Nephron (organoid): ENCODE data around the gene OSBPL10.
"Not testable (repeated sequence)": the region's sequence is repeated elsewhere in the genome, so short reads cannot be mapped to it uniquely, and the experiment has no call there.

Experiments used
- H3K27ac Mint-ChIP-seq, 3 experiments: 2 replicates each; pipeline ENCODE4 v1.8.0; 2020; ENCODE audit warnings: mixed read lengths in 3 of 3, mild to moderate bottlenecking in 2 of 3, moderate library complexity in 1 of 3
- H3K27me3 Mint-ChIP-seq: 2 replicates; pipeline ENCODE4 v1.8.0; 2021; ENCODE audit warnings: low read depth, mild to moderate bottlenecking, moderate library complexity, mixed read lengths
- H3K36me3 Mint-ChIP-seq: 2 replicates; pipeline ENCODE4 v1.8.0; 2020; ENCODE audit warnings: low read depth, mixed read lengths
- H3K4me1 Mint-ChIP-seq: 2 replicates; pipeline ENCODE4 v1.8.0; 2020; ENCODE audit warnings: mixed read lengths
- H3K4me3 Mint-ChIP-seq, 3 experiments: 2 replicates each; pipeline ENCODE4 v1.8.0; 2020; ENCODE audit warnings: mild to moderate bottlenecking in 3 of 3, mixed read lengths in 3 of 3, moderate library complexity in 2 of 3
- H3K9me3 Mint-ChIP-seq: 2 replicates; pipeline ENCODE4 v1.8.0; 2020; ENCODE audit warnings: mixed read lengths
- CTCF ChIP-seq, 3 experiments: fragments of 200-600 bp; sonication (generic); IDR thresholded peaks; one replicate each; pipeline ENCODE4 v1.5.0; 2021; ENCODE audit warnings: antibody characterized with exemption in 3 of 3; ENCODE audit not compliant: unreplicated experiment in 3 of 3

The OSBPL10 gene

GRCh38 chr3:31696009-31696297 is 285.1 kb downstream of the OSBPL10 start:
- Mint-ChIP-seq H3K27ac (no peak overlapping the region), H3K36me3 (peaks cover 11% of the 10 kb centered on the region), H3K4me3 (no peak overlapping the region), H3K4me1 (peaks cover 2% of the 10 kb centered on the region), H3K27me3 (no peaks in the 10 kb centered on the region), H3K9me3 (no peaks in the 10 kb centered on the region)
- TF ChIP-seq CTCF (IDR thresholded peaks at IDR 0.05; ENCODE audit: unreplicated experiment in 3 of 3) = no peak

GRCh38 chr3:31695280-31696008 is 285.6 kb downstream of the OSBPL10 start:
- Mint-ChIP-seq H3K27me3 (no peaks in the 10 kb centered on the region), H3K27ac (no peak overlapping the region), H3K9me3 (peaks cover 3% of the 10 kb centered on the region), H3K4me1 (peaks cover 5% of the 10 kb centered on the region), H3K36me3 (peaks cover 13% of the 10 kb centered on the region), H3K4me3 (no peak overlapping the region)
- peak in 2 of 3 experiments; percentile 24 to 30 for TF ChIP-seq CTCF (IDR thresholded peaks at IDR 0.05; ENCODE audit: unreplicated experiment in 3 of 3)

- Mint-ChIP-seq H3K9me3 (peaks cover 11% of the 10 kb centered on the region), H3K36me3 (peaks cover 18% of the 10 kb centered on the region), H3K4me1 (peaks cover 12% of the 10 kb centered on the region), H3K4me3 (no peak overlapping the region), H3K27ac (no peak overlapping the region), H3K27me3 (no peaks in the 10 kb centered on the region)
- TF ChIP-seq CTCF (IDR thresholded peaks at IDR 0.05; ENCODE audit: unreplicated experiment in 3 of 3) = no peak
These were observed 287.7 kb downstream of the OSBPL10 start for GRCh38 chr3:31693346-31693745.

- no peaks in the 10 kb centered on the region for H3K27me3 Mint-ChIP-seq
- no peak for TF ChIP-seq CTCF (IDR thresholded peaks at IDR 0.05; ENCODE audit: unreplicated experiment in 3 of 3)
- H3K36me3 Mint-ChIP-seq = peaks cover 17% of the 10 kb centered on the region
- peaks cover 16% of the 10 kb centered on the region for H3K4me1 Mint-ChIP-seq
- peaks cover 11% of the 10 kb centered on the region for H3K9me3 Mint-ChIP-seq
- H3K27ac Mint-ChIP-seq = no peak overlapping the region
- H3K4me3 Mint-ChIP-seq = no peak overlapping the region
These were observed 288.3 kb downstream of the OSBPL10 start for GRCh38 chr3:31692751-31693150.

- no peak for TF ChIP-seq CTCF (IDR thresholded peaks at IDR 0.05; ENCODE audit: unreplicated experiment in 3 of 3)
- H3K27me3 Mint-ChIP-seq = no peaks in the 10 kb centered on the region
- peaks cover 11% of the 10 kb centered on the region for H3K9me3 Mint-ChIP-seq
- peaks cover 24% of the 10 kb centered on the region for H3K4me1 Mint-ChIP-seq
- H3K27ac Mint-ChIP-seq = no peak overlapping the region
- no peak overlapping the region for H3K4me3 Mint-ChIP-seq
- peaks cover 17% of the 10 kb centered on the region for H3K36me3 Mint-ChIP-seq
These were observed 290.3 kb downstream of the OSBPL10 start for GRCh38 chr3:31690771-31691170.

- Mint-ChIP-seq H3K9me3 (peaks cover 11% of the 10 kb centered on the region), H3K36me3 (peaks cover 17% of the 10 kb centered on the region), H3K4me1 (peaks cover 25% of the 10 kb centered on the region)
- H3K27me3 Mint-ChIP-seq, H3K27ac Mint-ChIP-seq, H3K4me3 Mint-ChIP-seq: not testable (repeated sequence)
These were observed 291.5 kb downstream of the OSBPL10 start for GRCh38 chr3:31689523-31689922.
